GM18505 (cell line): ENCODE measurements around the gene SPRR2G.
"Not testable (repeated sequence)": the region's sequence is repeated elsewhere in the genome, so short reads cannot be mapped to it uniquely, and the experiment has no call there.

Experiments
- ATAC-seq: cut with Tn5 transposase; IDR thresholded peaks from one replicate; pipeline ENCODE4 v1.9.1; 2021; ENCODE audit not compliant: unreplicated experiment
- POLR2A ChIP-seq: IDR thresholded peaks from 4 replicates; pipeline ENCODE4 v1.6.1; 2011; ENCODE audit warnings: borderline replicate concordance; ENCODE audit not compliant: insufficient read depth, insufficient read length; ENCODE audit errors: extremely low read depth

The SPRR2G gene

DNA sequence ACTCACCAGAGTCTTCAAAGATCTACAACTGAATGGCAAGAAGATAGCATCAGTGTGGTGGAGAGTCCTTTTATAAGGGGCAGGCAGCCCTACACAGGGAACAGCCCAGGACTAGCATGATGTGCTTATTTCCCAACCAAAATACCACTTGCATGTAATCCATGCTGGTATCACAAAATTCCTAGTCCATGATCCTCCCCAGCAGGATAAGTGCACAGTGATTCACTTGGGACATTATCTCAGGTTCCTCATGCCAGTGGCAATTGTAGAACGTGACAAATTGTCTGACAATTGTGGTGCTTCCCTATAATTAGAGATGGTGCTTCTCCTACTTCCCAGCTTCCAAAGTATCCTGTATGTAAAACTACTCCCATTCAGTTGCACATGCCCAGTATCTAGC is at the start of gene SPRR2G:
Gene SPRR2G, minus strand, starts transcription at position 45 of the 400 bp plus-strand sequence. CDS start 780 bp downstream, outside the sequence.
- ATAC-seq: no peak
- TF ChIP-seq POLR2A: no peak

DNA sequence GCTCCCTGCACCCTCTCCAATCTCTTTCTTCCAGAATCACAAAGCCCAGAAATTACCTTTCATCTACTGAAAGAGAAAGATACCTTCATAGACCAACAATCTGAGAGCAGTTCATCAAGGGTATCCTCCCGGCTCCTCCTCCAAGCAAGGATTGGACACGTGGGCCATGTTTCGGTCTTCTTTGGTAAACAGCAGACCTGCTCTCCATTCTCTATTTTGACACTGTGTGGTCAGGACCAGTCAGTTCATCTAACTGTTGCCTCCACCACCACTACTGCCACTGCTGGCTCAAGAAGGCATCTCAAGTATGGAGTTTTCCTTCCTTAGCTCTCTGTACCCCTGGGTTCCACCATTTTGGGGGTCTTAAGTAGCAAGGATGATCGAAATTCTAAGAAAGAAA is 44.5 kb upstream of the SPRR2G start:
- TF ChIP-seq POLR2A: no peak
- ATAC-seq: no peak

DNA sequence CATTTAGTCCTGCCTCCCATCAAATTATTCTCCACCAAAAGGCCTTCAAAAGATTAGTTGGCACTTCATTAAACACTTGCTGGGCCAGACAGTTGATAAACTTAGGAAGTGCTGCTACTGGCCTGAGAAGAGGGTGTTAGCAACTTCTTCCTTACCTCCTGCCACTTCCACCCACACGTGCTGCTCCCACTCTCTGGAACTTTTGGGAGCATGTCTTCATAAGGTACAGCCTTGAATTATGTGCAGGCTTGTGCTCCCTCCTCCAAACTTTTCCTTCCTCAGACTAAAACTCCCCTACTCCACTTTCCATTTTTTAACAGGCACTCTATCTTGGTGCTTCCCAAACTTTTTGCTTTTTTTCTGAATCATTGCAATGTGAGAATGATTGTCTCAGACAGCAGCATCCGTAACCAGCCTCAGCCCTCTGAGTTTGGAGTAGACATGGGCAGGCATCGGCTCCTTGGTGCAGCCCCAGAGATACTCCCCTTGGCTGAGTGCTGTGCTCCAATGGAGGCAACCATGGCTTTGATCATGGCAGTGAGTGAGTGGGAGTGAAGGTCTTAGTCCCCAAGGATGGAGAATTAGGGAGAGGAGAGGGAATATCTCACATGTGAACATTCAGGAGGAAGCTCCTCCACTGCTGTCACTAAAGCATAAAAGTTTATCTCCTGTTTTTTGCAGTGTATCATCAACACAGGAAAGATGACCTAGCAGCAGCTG is 43.8 kb upstream of the SPRR2G start:
- no peak for TF ChIP-seq POLR2A
- ATAC-seq: no peak

DNA sequence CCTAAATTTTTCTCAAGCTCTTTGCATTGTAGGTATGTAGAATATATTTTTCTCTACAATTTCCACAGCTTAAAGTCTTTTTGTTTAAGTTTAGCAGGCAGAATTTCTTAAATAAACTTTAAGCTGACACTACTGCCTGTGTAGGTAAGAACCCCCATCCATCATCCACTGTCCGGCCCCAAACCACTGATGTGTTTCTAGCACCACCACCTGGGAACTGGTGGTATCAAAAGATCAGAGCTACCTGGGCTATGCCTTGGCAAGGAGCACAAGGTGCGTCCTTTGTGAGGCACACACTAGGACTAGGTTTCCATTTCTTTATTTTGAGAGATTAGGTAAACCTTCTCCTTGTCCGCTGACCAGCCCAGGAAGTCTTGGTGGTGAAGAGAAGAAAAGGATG is 42.0 kb upstream of the SPRR2G start:
- no peak for ATAC-seq
- TF ChIP-seq POLR2A: no peak

DNA sequence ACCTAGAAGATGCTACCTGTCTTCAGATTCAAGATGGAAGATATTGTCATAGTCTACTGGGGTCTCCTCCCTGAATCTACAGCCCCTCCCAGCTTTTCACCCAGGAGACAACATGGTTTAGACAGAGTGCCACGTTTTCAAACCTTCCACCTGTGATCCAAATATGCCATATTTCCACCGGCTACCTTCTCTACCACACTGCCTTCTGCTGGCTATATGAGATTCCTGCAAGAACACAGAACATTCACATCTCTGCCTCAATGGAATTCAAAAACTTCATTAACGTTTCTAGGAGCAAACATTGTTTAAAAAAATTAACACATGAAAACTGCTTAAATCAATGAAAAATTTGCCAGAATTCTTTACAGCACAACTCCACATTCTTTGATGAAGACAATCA is 39.7 kb upstream of the SPRR2G start:
- ATAC-seq: no peak
- TF ChIP-seq POLR2A: no peak

DNA sequence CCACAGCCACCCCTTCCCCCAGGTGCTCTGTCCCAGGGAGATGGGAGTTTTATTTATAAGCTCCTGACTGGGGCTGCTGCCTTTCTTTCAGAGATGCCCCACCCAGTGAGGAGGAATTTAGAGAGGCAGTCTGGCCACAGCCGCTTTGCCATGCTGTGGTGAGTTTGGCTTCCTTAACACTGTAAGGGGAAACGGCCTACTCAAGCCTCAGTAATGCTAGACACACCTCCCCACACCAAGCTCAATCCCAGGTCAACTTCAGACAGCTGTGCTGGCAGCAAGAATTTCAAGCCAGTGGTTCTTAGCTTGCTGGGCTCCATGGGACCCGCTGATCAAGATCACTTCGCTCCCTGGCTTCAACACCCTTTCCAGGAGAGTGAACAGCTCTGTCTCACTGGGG is 37.6 kb upstream of the SPRR2G start:
- not testable (repeated sequence) for ATAC-seq

DNA sequence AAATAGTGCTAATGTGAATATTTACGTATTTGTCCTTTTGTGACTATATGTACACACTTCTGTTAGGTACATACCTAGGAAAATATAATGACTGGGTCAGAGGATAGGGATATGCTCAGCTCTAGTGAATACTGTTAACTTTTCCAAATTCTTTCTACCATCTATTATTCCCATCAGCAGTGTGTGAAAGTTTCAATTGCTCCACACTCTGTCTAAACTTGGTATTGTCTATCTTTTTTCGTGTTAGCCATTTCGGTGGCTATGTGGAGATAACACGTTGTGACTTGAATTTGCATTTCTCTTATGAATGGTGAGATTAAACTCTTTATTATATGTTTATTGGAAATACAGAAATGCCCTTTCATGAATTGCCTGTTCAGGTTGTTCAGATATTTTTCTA is 29.9 kb upstream of the SPRR2G start:
- no peak for TF ChIP-seq POLR2A
- no peak for ATAC-seq

DNA sequence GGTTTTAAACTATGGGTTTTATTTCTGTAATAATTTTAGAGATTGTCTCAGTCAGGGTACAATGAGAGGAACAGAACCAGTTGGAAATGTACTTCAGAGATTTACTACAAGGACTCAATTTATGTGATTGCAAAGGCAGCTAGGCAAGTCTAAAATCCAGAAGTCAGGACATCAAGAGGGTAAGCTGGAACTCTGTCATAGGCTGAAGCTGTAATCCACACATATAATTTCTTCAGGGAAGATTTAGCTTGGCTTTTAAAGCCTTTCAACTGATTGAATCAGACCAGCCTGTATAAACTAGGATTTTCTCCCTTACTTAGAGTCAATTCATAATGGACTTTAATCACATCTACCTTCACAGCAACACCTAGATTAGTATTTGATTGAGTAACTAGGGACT is 28.2 kb upstream of the SPRR2G start:
- no peak for ATAC-seq
- no peak for TF ChIP-seq POLR2A

DNA sequence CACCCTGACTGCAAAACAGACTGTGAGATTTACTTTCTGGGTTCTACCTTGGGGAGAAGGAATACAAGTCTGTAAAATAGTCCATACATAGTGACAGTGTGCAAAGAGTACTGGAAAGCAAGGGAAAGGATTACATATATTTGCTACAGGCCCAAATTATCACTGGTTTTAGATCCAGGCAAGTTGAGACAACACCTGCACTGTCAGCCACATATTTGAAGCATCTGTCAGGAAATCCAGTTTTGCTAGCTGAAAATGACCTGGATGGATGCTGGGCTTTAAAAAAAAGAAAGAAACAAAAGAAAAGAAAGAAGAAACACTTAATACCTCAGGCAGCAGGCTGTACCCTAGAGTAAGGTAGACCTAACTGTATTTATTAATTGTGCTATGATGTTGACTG is 23.9 kb upstream of the SPRR2G start:
- ATAC-seq: no peak
- TF ChIP-seq POLR2A: no peak

DNA sequence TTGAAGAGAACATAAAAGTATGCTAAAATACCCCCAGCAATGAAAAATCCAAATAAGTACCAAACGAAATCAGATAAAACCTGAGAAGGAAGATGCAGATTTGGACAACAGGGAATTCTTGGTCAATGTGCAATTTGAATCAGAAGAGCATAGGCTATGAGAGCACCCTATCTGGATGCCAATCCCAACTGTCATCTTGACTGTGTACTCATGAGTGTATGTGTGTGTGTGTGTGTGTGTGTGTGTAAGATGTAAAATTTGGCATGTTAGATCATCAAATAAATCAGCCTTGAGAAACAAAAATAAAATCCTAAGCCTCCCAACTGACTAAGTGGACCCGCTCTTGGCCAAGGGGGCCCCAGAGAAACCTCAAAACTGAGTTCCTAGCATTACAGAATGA is 18.0 kb upstream of the SPRR2G start:
- no peak for TF ChIP-seq POLR2A
- no peak for ATAC-seq

DNA sequence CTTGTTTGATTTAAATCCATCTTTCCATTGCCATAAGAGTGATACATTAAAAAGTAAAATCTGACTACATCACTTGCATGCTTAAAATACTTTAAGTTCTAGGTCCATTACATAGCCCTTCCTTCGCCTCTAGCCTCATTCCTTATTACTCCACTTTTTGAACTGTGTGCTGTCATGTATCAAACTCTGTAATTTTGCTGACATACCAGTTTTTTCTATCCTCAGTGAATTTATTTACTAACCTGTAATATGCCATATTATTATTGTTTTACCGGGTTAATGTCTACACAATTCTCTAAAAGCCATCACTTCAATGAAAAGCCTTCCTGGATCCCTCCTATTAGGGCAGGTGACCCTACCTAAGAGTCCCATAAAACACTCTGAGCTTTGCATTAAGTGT is 4.9 kb upstream of the SPRR2G start:
- no peak for ATAC-seq
- TF ChIP-seq POLR2A: no peak

DNA sequence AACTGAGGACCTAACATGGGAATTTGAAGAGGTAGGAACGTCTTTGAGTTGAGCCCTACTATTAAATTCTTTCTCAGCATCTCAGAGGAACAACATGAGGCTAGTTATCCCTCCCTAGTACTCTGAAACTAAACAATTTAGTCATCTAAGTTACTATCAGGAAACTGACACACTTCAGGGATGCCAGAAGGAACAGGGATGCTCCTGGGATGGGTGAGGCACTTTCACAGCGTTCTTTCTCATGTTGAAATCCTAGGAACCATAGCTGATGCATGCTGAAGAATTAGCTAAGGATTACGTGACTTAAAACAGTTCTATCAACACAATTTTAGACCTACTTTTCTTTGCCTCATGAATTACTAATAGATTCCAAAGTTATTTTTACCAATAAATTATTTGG is 1.8 kb upstream of the SPRR2G start:
- ATAC-seq: no peak
- no peak for TF ChIP-seq POLR2A

DNA sequence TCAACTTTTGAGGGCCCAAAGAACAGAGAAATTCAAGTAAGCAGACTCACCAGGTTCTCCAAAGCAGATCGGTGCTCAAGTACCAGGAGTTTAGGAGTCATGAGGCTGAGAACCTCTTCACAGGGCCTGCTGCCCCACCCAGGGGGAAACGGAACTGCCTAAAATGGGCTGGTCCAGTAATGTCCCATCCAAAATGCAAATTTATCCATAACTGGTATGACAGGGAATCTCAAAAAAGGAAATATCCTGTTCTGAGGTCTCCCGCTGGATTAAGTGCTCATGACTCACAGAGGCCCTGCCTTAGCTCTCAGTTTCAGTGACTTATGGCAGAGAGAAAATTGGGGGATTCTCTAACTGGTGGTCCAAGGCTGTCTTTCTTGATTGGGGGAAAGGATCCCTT is 9.3 kb downstream of the SPRR2G start:
- TF ChIP-seq POLR2A: no peak
- ATAC-seq: no peak

DNA sequence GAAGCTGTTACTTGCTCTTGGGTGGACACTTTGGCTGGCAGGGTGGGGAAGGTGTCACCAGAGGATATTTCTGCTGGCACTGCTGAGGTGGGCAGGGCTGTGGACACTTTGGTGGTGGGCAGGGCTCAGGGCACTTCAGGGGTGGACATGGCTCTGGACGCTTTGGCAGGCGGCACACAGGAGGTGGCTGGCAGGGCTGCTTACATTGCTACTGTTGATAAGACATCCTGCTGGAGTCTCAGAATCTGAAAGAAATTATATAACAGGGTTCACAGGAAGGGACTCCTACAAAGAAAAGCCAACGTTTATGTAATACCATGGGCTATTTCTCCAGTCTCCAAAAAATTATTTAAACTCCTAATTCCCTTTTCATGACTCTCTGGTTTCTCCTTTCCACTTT is 10.2 kb downstream of the SPRR2G start:
- no peak for TF ChIP-seq POLR2A
- ATAC-seq: no peak

DNA sequence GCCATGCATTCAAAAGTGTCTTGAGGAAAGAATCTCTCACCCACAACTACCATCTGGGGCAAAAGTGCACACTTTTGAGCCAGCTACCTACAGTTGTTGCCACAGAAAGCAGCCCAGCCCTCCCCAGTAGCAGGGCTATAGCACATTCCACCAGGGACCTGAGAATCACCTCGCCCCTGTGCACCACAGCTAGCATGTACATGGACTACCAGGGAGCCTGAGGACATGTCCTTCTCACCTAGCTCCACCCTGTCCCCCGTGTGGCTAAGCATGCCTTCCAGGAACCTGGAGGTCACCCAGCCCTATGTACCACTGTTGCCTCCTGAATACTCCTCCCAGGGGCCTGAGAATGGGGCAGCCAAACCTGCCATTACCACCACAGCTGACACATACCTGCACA is 16.9 kb downstream of the SPRR2G start:
- ATAC-seq: no peak
- no peak for TF ChIP-seq POLR2A
